Loucy (cell line): Measurements from ENCODE around the gene LGALS1.

ENCODE experiments used
- H2AFZ ChIP-seq: fragments of 200-600 bp; sonication (generic); 2 replicates; pipeline ENCODE4 v1.6.0; 2016; ENCODE audit warnings: antibody characterized with exemption, mild to moderate bottlenecking, low read length, moderate library complexity
- H3F3A ChIP-seq: fragments of 200-600 bp; 2 replicates; pipeline ENCODE4 v1.6.0; 2016; ENCODE audit warnings: antibody characterized with exemption, low read depth, mild to moderate bottlenecking
- H3K27me3 ChIP-seq: fragments of 200-600 bp; sonication (generic); 2 replicates; pipeline ENCODE4 v1.6.1; 2014; ENCODE audit warnings: low read length, mild to moderate bottlenecking; ENCODE audit not compliant: insufficient read depth, poor library complexity, severe bottlenecking
- H3K36me3 ChIP-seq: fragments of 200-600 bp; sonication (generic); 2 replicates; pipeline ENCODE4 v1.6.1; 2016; ENCODE audit warnings: low read length; ENCODE audit not compliant: insufficient read depth
- H3K4me1 ChIP-seq: fragments of 200-600 bp; sonication (generic); 2 replicates; pipeline ENCODE4 v1.5.1; 2014; ENCODE audit warnings: low read length, mild to moderate bottlenecking; ENCODE audit not compliant: insufficient read depth, poor library complexity, severe bottlenecking
- H3K4me2 ChIP-seq: fragments of 200-600 bp; sonication (generic); 2 replicates; pipeline ENCODE4 v1.6.0; 2014; ENCODE audit warnings: antibody characterized with exemption, low read length, low read depth, mild to moderate bottlenecking; ENCODE audit not compliant: poor library complexity, severe bottlenecking
- H3K4me3 ChIP-seq: fragments of 200-600 bp; sonication (generic); 2 replicates; pipeline ENCODE4 v1.5.1; 2014; ENCODE audit warnings: low read length, mild to moderate bottlenecking, mixed read lengths; ENCODE audit not compliant: poor library complexity, severe bottlenecking
- H3K79me2 ChIP-seq: fragments of 200-600 bp; sonication (generic); 2 replicates; pipeline ENCODE4 v1.6.1; 2014; ENCODE audit warnings: low read length; ENCODE audit not compliant: insufficient read depth
- H3K9ac ChIP-seq: fragments of 200-600 bp; sonication (generic); 2 replicates; pipeline ENCODE4 v1.6.0; 2014; ENCODE audit warnings: mild to moderate bottlenecking, low read depth, low read length, moderate library complexity; ENCODE audit not compliant: poor library complexity, severe bottlenecking
- H3K9me2 ChIP-seq: fragments of 200-600 bp; sonication (generic); replicated peaks from 2 replicates; pipeline ENCODE4 v1.6.1; 2016; ENCODE audit warnings: low read depth, low read length, mixed read lengths
- H3K9me3 ChIP-seq: fragments of 200-600 bp; sonication (generic); 2 replicates; pipeline ENCODE4 v1.6.1; 2014; ENCODE audit warnings: mild to moderate bottlenecking, antibody characterized with exemption, low read length, low read depth; ENCODE audit not compliant: insufficient read depth
- H4K20me1 ChIP-seq: fragments of 200-600 bp; sonication (generic); 2 replicates; pipeline ENCODE4 v1.6.0; 2014; ENCODE audit warnings: antibody characterized with exemption, low read length, mild to moderate bottlenecking; ENCODE audit not compliant: insufficient read depth, poor library complexity, severe bottlenecking
- EZH2phosphoT487 ChIP-seq: fragments of 200-600 bp; IDR thresholded peaks from 2 replicates; pipeline ENCODE4 v1.6.1; 2018; ENCODE audit warnings: antibody characterized with exemption, mild to moderate bottlenecking, moderate library complexity, borderline replicate concordance
- TF ChIP-seq, protein P1 (sequence below): fragments of 200-600 bp; sonication (generic); conservative IDR thresholded peaks from 2 replicates; pipeline ENCODE4 v1.5.1; 2014; ENCODE audit warnings: mild to moderate bottlenecking, antibody characterized with exemption, low read length

LGALS1 gene

DNA sequence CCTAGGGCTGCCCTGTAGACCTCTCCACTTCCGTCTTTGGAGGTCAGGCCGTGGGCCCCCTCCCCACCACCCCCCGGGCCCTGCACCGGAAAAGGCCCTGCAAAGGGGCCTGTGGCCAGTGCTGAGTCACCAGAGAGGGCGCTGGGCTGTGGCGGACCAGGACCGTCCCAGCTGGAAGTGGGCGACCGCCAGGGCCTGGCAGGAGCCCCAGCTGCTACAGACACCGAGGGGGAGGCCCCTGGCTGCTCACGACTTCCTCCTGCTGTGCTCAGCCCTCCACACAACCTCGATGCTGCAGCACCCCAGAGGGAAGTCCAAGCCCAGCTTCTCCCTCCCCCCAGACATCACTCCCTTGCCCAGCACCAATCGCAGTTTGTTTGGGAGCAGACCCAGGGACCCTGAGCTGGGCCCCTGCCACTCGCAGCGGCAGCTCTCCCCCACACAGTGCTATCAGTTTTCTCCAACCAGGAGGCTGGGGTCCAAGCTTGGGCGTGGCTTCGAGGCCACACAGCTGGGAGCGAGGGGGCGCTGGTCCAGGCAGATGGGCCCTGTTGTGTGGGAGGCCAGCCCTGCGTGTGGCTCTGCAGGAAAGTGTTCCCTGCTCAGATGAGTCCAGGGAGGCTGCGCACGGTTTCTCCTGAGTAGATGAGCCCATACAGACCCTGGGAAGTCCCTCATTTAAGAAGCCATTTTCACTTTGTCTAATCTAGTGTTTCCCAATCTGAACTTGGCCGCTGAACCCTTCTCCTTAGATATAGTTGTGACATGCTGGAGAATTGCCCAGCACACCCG lies 41.6 kb upstream of the LGALS1 start:
- H2AFZ ChIP-seq: no peak overlapping the region
- TF ChIP-seq, protein P1, sequence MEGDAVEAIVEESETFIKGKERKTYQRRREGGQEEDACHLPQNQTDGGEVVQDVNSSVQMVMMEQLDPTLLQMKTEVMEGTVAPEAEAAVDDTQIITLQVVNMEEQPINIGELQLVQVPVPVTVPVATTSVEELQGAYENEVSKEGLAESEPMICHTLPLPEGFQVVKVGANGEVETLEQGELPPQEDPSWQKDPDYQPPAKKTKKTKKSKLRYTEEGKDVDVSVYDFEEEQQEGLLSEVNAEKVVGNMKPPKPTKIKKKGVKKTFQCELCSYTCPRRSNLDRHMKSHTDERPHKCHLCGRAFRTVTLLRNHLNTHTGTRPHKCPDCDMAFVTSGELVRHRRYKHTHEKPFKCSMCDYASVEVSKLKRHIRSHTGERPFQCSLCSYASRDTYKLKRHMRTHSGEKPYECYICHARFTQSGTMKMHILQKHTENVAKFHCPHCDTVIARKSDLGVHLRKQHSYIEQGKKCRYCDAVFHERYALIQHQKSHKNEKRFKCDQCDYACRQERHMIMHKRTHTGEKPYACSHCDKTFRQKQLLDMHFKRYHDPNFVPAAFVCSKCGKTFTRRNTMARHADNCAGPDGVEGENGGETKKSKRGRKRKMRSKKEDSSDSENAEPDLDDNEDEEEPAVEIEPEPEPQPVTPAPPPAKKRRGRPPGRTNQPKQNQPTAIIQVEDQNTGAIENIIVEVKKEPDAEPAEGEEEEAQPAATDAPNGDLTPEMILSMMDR: no peak; the same call in 1 of the 2 replicates
- TF ChIP-seq EZH2phosphoT487: no peak
- H3K27me3 ChIP-seq: no peaks in the 10 kb centered on the region
- H3K9ac ChIP-seq: peak overlapping the region; percentile 68
- H3F3A ChIP-seq: peaks cover 16% of the 10 kb centered on the region
- H3K36me3 ChIP-seq: no peaks in the 10 kb centered on the region
- no peaks in the 10 kb centered on the region for H3K9me3 ChIP-seq
- H3K79me2 ChIP-seq: 0 out of 2 replicates have a peak, but pooled peaks cover 5% of the 10 kb centered on the region
- H3K4me2 ChIP-seq: peak overlapping the region; percentile 84
- peaks cover 66% of the 10 kb centered on the region for H3K4me1 ChIP-seq
- H4K20me1 ChIP-seq: no peaks in the 10 kb centered on the region
- H3K9me2 ChIP-seq: no peaks in the 10 kb centered on the region
- H3K4me3 ChIP-seq: peak overlapping the region; percentile 59

GRCh38 chr22:37634417-37634924 lies 41.0 kb upstream of the LGALS1 start:
- no peaks in the 10 kb centered on the region for H3K9me2 ChIP-seq
- H3K4me2 ChIP-seq: peak overlapping the region; percentile 84
- no peak overlapping the region for H2AFZ ChIP-seq
- H3K79me2 ChIP-seq: peaks cover 5% of the 10 kb centered on the region; the same call in 1 of the 2 replicates
- TF ChIP-seq, protein P1: peak; percentile 41
- TF ChIP-seq EZH2phosphoT487: no peak
- H3K36me3 ChIP-seq: no peaks in the 10 kb centered on the region
- peaks cover 70% of the 10 kb centered on the region for H3K4me1 ChIP-seq
- peak overlapping the region; percentile 68 for H3K9ac ChIP-seq
- no peaks in the 10 kb centered on the region for H3K9me3 ChIP-seq
- no peaks in the 10 kb centered on the region for H4K20me1 ChIP-seq
- H3F3A ChIP-seq: peaks cover 16% of the 10 kb centered on the region
- peak overlapping the region; percentile 59 for H3K4me3 ChIP-seq
- H3K27me3 ChIP-seq: no peaks in the 10 kb centered on the region

DNA sequence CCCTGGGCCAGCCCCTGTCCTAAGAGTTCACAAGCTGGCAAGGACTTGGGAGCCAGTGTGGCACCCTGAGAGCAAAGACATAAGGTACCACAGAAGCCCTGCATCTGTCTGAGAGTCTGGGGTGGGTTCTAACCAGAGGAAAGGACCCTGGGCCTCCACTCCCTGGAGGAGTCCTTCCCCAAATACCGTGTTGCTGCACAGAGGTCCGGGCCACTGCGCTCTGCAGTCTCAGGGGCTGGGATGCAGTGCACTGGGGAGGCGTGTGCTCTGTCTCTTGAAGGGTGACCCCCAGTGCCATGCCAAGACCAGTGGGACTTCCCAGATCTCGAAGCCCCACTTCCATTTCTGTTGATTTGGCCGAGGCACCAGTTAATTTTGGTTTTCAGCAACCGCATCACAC lies 40.3 kb upstream of the LGALS1 start:
- peaks cover 16% of the 10 kb centered on the region for H3F3A ChIP-seq
- no peaks in the 10 kb centered on the region for H3K9me3 ChIP-seq
- H3K36me3 ChIP-seq: no peaks in the 10 kb centered on the region
- H3K9me2 ChIP-seq: no peaks in the 10 kb centered on the region
- H3K4me2 ChIP-seq: peak overlapping the region; percentile 84
- peak overlapping the region; percentile 68 for H3K9ac ChIP-seq
- H3K27me3 ChIP-seq: no peaks in the 10 kb centered on the region
- peak overlapping the region; percentile 59 for H3K4me3 ChIP-seq
- H3K79me2 ChIP-seq: peaks cover 12% of the 10 kb centered on the region
- H4K20me1 ChIP-seq: no peaks in the 10 kb centered on the region
- TF ChIP-seq, protein P1: no peak
- no peak for TF ChIP-seq EZH2phosphoT487
- peaks cover 76% of the 10 kb centered on the region for H3K4me1 ChIP-seq
- H2AFZ ChIP-seq: no peak overlapping the region
